Measurements from ENCODE around the gene OR1B1.

GRCh38 chr9:122642226-122642625 lies 15.2 kb downstream of the OR1B1 start:
- TF ChIP-seq CTCF (IDR thresholded peaks at IDR 0.05; ENCODE audit: borderline replicate concordance, extremely low read depth, low read length, poor library complexity, severe bottlenecking): no peak
- no peak for TF ChIP-seq EZH2 (IDR thresholded peaks at IDR 0.05; ENCODE audit: borderline replicate concordance, low read depth, low read length, severe bottlenecking)

All from DND-41 (cell line).